B cell (primary cell): ENCODE measurements around the gene RSPH3. TPM values are rescaled to one million over a fixed set of nuclear protein-coding genes. Genes with fewer than 3 reads are reported as not detected.

Source experiments
- ATAC-seq: fragments of 200-7000 bp; cut with Tn5 transposase; one replicate; pipeline ENCODE4 v1.10.0; 2021; ENCODE audit warnings: low read depth, mild to moderate bottlenecking, moderate number of reproducible peaks, moderate library complexity
- CTCF ChIA-PET: fragments of 350-600 bp; sonication (Branson Sonifier 250); formaldehyde crosslinking; loops from one replicate; lab custom pipeline; 2021; ENCODE audit warnings: antibody characterized with exemption, inconsistent platforms; lab: Charles Lee
- POLR2A ChIA-PET: fragments of 350-600 bp; sonication (Branson Sonifier 250); formaldehyde crosslinking; loops from one replicate; lab custom pipeline; 2021; ENCODE audit warnings: antibody characterized with exemption; lab: Charles Lee
- DNase-seq: peaks from one replicate; pipeline ENCODE4 v3.0.0; 2013
- H2AFZ ChIP-seq: 2 replicates; pipeline ENCODE4 v1.6.1; 2012; ENCODE audit warnings: mild to moderate bottlenecking, low read depth, low read length; ENCODE audit not compliant: insufficient read depth, poor library complexity, severe bottlenecking
- H3K27ac ChIP-seq, 2 donors: 1 replicate in 1 of 2; 2 replicates in 1 of 2; pipeline ENCODE4 v1.5.1; 2012 to 2013; ENCODE audit warnings: low read length in 2 of 2, mild to moderate bottlenecking in 2 of 2, moderate library complexity in 1 of 2
- H3K27me3 ChIP-seq, 4 experiments: fragments of 200-600 bp in 1 of 4; sonication (generic) in 1 of 4; replicated peaks in 1 of 4; 1 replicate in 2 of 4; 2 replicates in 2 of 4; pipeline versions ENCODE4 v1.6.1 to v1.7.0; 2013 to 2016; ENCODE audit warnings: low read length in 3 of 4, mild to moderate bottlenecking in 2 of 4, mixed read lengths in 1 of 4, moderate library complexity in 1 of 4; ENCODE audit not compliant: insufficient read depth in 4 of 4, control insufficient read depth in 3 of 4; ENCODE audit errors: control extremely low read depth in 1 of 4
- H3K36me3 ChIP-seq, 2 experiments: replicated peaks in 1 of 2; 1 replicate in 1 of 2; 2 replicates in 1 of 2; pipeline versions ENCODE4 v1.6.1 to v1.7.1; 2013; ENCODE audit warnings: low read length in 1 of 2; ENCODE audit not compliant: insufficient read depth in 2 of 2, control insufficient read depth in 1 of 2; ENCODE audit errors: control extremely low read depth in 1 of 2, extremely low read depth in 1 of 2
- H3K4me1 ChIP-seq, 2 donors: fragments of 200-600 bp in 1 of 2; sonication (generic) in 1 of 2; 1 replicate in 1 of 2; 2 replicates in 1 of 2; pipeline versions ENCODE4 v1.5.1 to v1.6.1; 2013 to 2017; ENCODE audit warnings: low read length in 2 of 2; ENCODE audit not compliant: control insufficient read depth in 2 of 2, insufficient read depth in 2 of 2
- H3K4me2 ChIP-seq: replicated peaks from 2 replicates; pipeline ENCODE3; 2012; ENCODE audit warnings: mild to moderate bottlenecking, low read depth, low read length; ENCODE audit not compliant: poor library complexity, severe bottlenecking
- H3K4me3 ChIP-seq, 5 experiments: fragments of 200-600 bp in 1 of 5; sonication (generic) in 1 of 5; 1 replicate in 3 of 5; 2 replicates in 2 of 5; pipeline versions ENCODE4 v1.5.1 to v1.7.0; 2011 to 2016; ENCODE audit warnings: low read length in 4 of 5, mild to moderate bottlenecking in 4 of 5, low read depth in 2 of 5, control low read depth in 1 of 5, moderate library complexity in 1 of 5; ENCODE audit not compliant: insufficient read depth in 1 of 5; ENCODE audit errors: control extremely low read depth in 1 of 5, extremely low read depth in 1 of 5
- H3K79me2 ChIP-seq: fragments of 200-600 bp; sonication (generic); one replicate; pipeline ENCODE4 v1.6.0; 2016; ENCODE audit warnings: low read length; ENCODE audit not compliant: control insufficient read depth, insufficient read depth
- H3K9ac ChIP-seq: fragments of 200-600 bp; sonication (generic); 2 replicates; pipeline ENCODE4 v1.6.1; 2017; ENCODE audit warnings: mild to moderate bottlenecking, low read length, moderate library complexity
- H3K9me3 ChIP-seq, 3 donors: one replicate each; pipeline versions ENCODE4 v1.6.1 to v1.7.1; 2013; ENCODE audit warnings: low read length in 2 of 3; ENCODE audit not compliant: control insufficient read depth in 2 of 3, insufficient read depth in 1 of 3; ENCODE audit errors: control extremely low read depth in 1 of 3
- H4K20me1 ChIP-seq: 2 replicates; pipeline ENCODE4 v1.6.0; 2012; ENCODE audit warnings: mild to moderate bottlenecking, low read length; ENCODE audit not compliant: insufficient read depth, control insufficient read depth, poor library complexity, severe bottlenecking
- H3K27ac Mint-ChIP-seq: one replicate; pipeline ENCODE4 v1.8.0; 2021; ENCODE audit warnings: mixed read lengths
- H3K27me3 Mint-ChIP-seq: one replicate; pipeline ENCODE4 v1.8.0; 2021; ENCODE audit warnings: mixed read lengths
- H3K4me1 Mint-ChIP-seq: one replicate; pipeline ENCODE4 v1.8.0; 2021; ENCODE audit warnings: mixed read lengths
- H3K4me3 Mint-ChIP-seq: one replicate; pipeline ENCODE4 v1.8.0; 2021; ENCODE audit warnings: mixed read lengths
- H3K9me3 Mint-ChIP-seq: one replicate; pipeline ENCODE4 v1.8.0; 2022; ENCODE audit warnings: mixed read lengths; ENCODE audit not compliant: insufficient read depth
- CTCF ChIP-seq: fragments of 200-600 bp; IDR thresholded peaks from one replicate; pipeline ENCODE4 v1.8.0; 2022; ENCODE audit warnings: antibody characterized with exemption, mild to moderate bottlenecking
- EZH2 ChIP-seq: IDR thresholded peaks from 2 replicates; pipeline ENCODE4 v1.6.1; 2012; ENCODE audit warnings: borderline replicate concordance, low read depth, mild to moderate bottlenecking, moderate library complexity, low read length; ENCODE audit not compliant: insufficient read depth, poor library complexity, severe bottlenecking
- WGBS: methylation state at CpG from one replicate; pipeline ENCODE4 v1.1.5; 2013; ENCODE audit warnings: missing lambda C conversion rate; ENCODE audit not compliant: insufficient coverage; 5-methylcytosine and 5-hydroxymethylcytosine counted together
- intact Hi-C: fragments of 100-400 bp; cut with micrococcal nuclease; formaldehyde crosslinking; loops from one replicate; pipeline ENCODE4 v1.10.0; 2022
- polyA plus RNA-seq: library from polyadenylated mRNA; depleted of rRNA; stranded (reverse); fragments of >200 nt; gene quantifications from 2 replicates; pipeline ENCODE4 v1.2.3, GENCODE V29; 2012
- total RNA-seq, 2 donors: library from RNA; stranded (reverse); fragments of 120-200 nt in 1 of 2; gene quantifications; 1 replicate in 1 of 2; 2 replicates in 1 of 2; pipeline versions ENCODE4 v1.2.3 to v1.2.4, GENCODE V29; 2013 to 2022

RSPH3 gene
- total and polyA plus RNA-seq, 2 donors (not counting 1 experiment from before 2014, with no cell fraction given), result 0.82 to 3.4 TPM

- Histone ChIP-seq H3K4me1 (peaks cover 0 to 2% of the 10 kb centered on the region in 2 donors), H3K4me3 (no peak overlapping the region), H4K20me1 (no peaks in the 10 kb centered on the region), H3K9me3 (peaks cover 0 to 24% (median 19%) of the 10 kb centered on the region in 3 donors), H3K36me3 (peaks cover 0 to 2% of the 10 kb centered on the region in 2 experiments), H3K9ac (no peak overlapping the region), H3K27ac (no peak overlapping the region), H3K27me3 (no peaks in the 10 kb centered on the region), H2AFZ (no peak overlapping the region), H3K4me2 (no peak overlapping the region), H3K79me2 (peaks cover 4% of the 10 kb centered on the region)
- Mint-ChIP-seq H3K27me3 (no peaks in the 10 kb centered on the region), H3K4me3 (no peak overlapping the region), H3K9me3 (peaks cover 13% of the 10 kb centered on the region), H3K4me1 (peaks cover 3% of the 10 kb centered on the region), H3K27ac (no peak overlapping the region)
- no peak for DNase-seq
- CTCF ChIA-PET, result no interaction called here
- no peak for TF ChIP-seq EZH2
- no peak for TF ChIP-seq CTCF
- intact Hi-C loops, result no loop called here
- POLR2A ChIA-PET, result no interaction called here
- 75% methylated on average over 4 of the region's 4 CpGs for WGBS
- ATAC-seq, result no peak
Measured at GRCh38 chr6:159023893-159024292, 23.9 kb upstream of the RSPH3 start.

GRCh38 chr6:159020011-159020410 lies 20.0 kb upstream of the RSPH3 start:
- Histone ChIP-seq H3K4me3 (no peak overlapping the region), H3K27me3 (no peaks in the 10 kb centered on the region), H3K79me2 (peaks cover 10% of the 10 kb centered on the region), H3K4me2 (no peak overlapping the region), H3K4me1 (peaks cover 8 to 17% of the 10 kb centered on the region in 2 donors), H2AFZ (no peak overlapping the region), H3K27ac (no peak overlapping the region), H3K9me3 (peaks cover 0 to 15% (median 12%) of the 10 kb centered on the region in 3 donors), H3K36me3 (peaks cover 0 to 1% of the 10 kb centered on the region in 2 experiments), H4K20me1 (no peaks in the 10 kb centered on the region), H3K9ac (no peak overlapping the region)
- H3K4me3 Mint-ChIP-seq, result no peak overlapping the region
- H3K4me1 Mint-ChIP-seq, result peaks cover 17% of the 10 kb centered on the region
- H3K9me3 Mint-ChIP-seq, result peaks cover 8% of the 10 kb centered on the region
- TF ChIP-seq CTCF (no peak), EZH2 (no peak)
- intact Hi-C loops, result no loop called here
- no peak for ATAC-seq
- POLR2A ChIA-PET, result no interaction called here
- no peaks in the 10 kb centered on the region for H3K27me3 Mint-ChIP-seq
- CTCF ChIA-PET, result interaction anchor here (0.7 to 25.2 kb wide), 3 partner anchors 10 to 116 kb away, joined by 3 to 728 read pairs (median 31); no protein-coding TSS in a partner anchor
- no peak for DNase-seq
- no CpG with 5 or more reads among the region's 2 CpGs for WGBS
- H3K27ac Mint-ChIP-seq, result no peak overlapping the region
